ENCODE results near the gene DTX1. TPM values are rescaled to one million over a fixed set of nuclear protein-coding genes. Genes with fewer than 3 reads are reported as not detected.

Gene DTX1
- total and polyA plus RNA-seq, 2 of the 8 experiments (the other 6 are each of a cell fraction or from before 2014, with no cell fraction given), result 4.7 to 6.9 TPM

DNA sequence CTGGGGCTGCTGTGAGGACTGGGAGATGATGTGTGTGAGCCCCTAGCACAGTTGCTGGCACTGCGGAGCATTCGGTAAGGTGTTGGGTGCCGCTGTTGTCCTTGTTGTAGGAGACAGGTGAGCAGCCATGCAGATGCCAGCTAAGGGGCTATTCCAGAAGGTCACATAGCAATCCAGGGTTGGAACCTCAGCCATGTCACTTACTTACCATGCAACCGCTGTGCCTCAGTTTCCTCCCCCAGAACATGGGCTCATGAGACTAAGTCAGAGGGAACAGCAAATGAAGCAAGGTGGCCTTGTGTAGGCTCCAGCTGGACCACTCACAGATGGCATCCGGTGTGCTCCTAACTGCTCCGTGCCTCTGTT lies 13.2 kb downstream of the DTX1 start:
- no peak for DNase-seq (ENCODE audit: low read depth in 1 of 2, low spot score in 2 of 2)
- H2BK15ac ChIP-seq (ENCODE audit: low read length), result peak overlapping the region; percentile 34; the same call in 1 of the 2 replicates
- no peak overlapping the region for H3K23ac ChIP-seq (ENCODE audit: insufficient read length)
- H3K79me2 ChIP-seq (ENCODE audit: control insufficient read depth in 1 of 2, insufficient read depth in 2 of 2, low read length in 2 of 2), result no peaks in the 10 kb centered on the region
- H3K36me3 ChIP-seq (ENCODE audit: control insufficient read depth in 2 of 4, insufficient read depth in 4 of 4, low read length in 3 of 4), result no peaks in the 10 kb centered on the region
- H4K91ac ChIP-seq (replicated peaks; ENCODE audit: insufficient read length, low read length), result no peak overlapping the region
- H2BK5ac ChIP-seq (ENCODE audit: low read depth, low read length), result no peak overlapping the region
- no peak overlapping the region for H3K14ac ChIP-seq (ENCODE audit: insufficient read length)
- H4K5ac ChIP-seq (ENCODE audit: insufficient read length, low read depth, low read length), result no peak overlapping the region
- no peak overlapping the region for H3K4me3 ChIP-seq (ENCODE audit: extremely low read depth in 1 of 4, insufficient read depth in 2 of 4, low read depth in 3 of 4, low read length in 4 of 4)
- H2BK12ac ChIP-seq (ENCODE audit: low read depth, low read length), result no peak overlapping the region
- ChIA-PET CTCF (ENCODE audit: partially characterized antibody) (interaction anchor here (1.3 to 12.0 kb wide), 6 partner anchors 14 to 105 kb away, joined by 3 to 96 read pairs (median 4); partner anchors contain the start of gene DTX1), POLR2A (ENCODE audit: partially characterized antibody) (no interaction called here)
- H3K56ac ChIP-seq (replicated peaks; ENCODE audit: insufficient read length, low read depth, low read length), result no peak overlapping the region
- 94% methylated on average over 6 of the region's 6 CpGs; no CpG with 5 or more reads in 1 of the 2 experiments for WGBS, 2 experiments (ENCODE audit: extremely low coverage in 1 of 2, insufficient coverage in 1 of 2, insufficient read length in 1 of 2, insufficient replicate concordance in 2 of 2, low coverage in 1 of 2, low lambda C conversion rate in 2 of 2, missing lambda C conversion rate in 1 of 2)
- H3K9me3 ChIP-seq (ENCODE audit: insufficient read depth in 2 of 2, low read depth in 1 of 2, low read length in 1 of 2), result no peaks in the 10 kb centered on the region
- H4K8ac ChIP-seq (ENCODE audit: extremely low read depth, insufficient read depth, low read length), result no peak overlapping the region
- no peak overlapping the region for H2BK120ac ChIP-seq (replicated peaks; ENCODE audit: low read depth, low read length)
- H4K20me1 ChIP-seq (replicated peaks in 1 of 2; ENCODE audit: control insufficient read depth in 1 of 2, insufficient read depth in 2 of 2, low read length in 2 of 2), result peaks cover 0 to 1% of the 10 kb centered on the region in 2 experiments
- no peak overlapping the region for H3K9ac ChIP-seq (replicated peaks in 1 of 4; ENCODE audit: extremely low read depth in 1 of 4, low read depth in 3 of 4, low read length in 3 of 4)
- H3K18ac ChIP-seq (ENCODE audit: extremely low read depth, low read length), result no peak overlapping the region
- H2AFZ ChIP-seq (ENCODE audit: low read length), result no peak overlapping the region
- no peak for FAIRE-seq
- no peak overlapping the region for H3K4ac ChIP-seq (replicated peaks; ENCODE audit: insufficient read length, low read depth, low read length)
- peaks cover 4% of the 10 kb centered on the region; the same call in 1 of the 2 replicates for H3K23me2 ChIP-seq (ENCODE audit: low read depth, low read length)
- H3K27ac ChIP-seq (ENCODE audit: low read depth, low read length), result no peak overlapping the region
- H2BK20ac ChIP-seq (ENCODE audit: low read length), result no peak overlapping the region
- no peaks in the 10 kb centered on the region; a peak in 1 of 7 replicates for H3K27me3 ChIP-seq (replicated peaks in 1 of 4; ENCODE audit: control insufficient read depth in 3 of 4, extremely low read depth in 1 of 4, insufficient read depth in 3 of 4, low read length in 3 of 4)
- no peak overlapping the region for H3K4me2 ChIP-seq (ENCODE audit: insufficient read depth in 1 of 2, low read depth in 2 of 2, low read length in 2 of 2)
- no peak overlapping the region for H2AK5ac ChIP-seq (ENCODE audit: low read depth, low read length)
- H3K79me1 ChIP-seq (ENCODE audit: low read depth, low read length), result no peaks in the 10 kb centered on the region
- H3K4me1 ChIP-seq (replicated peaks in 1 of 4; ENCODE audit: control insufficient read depth in 3 of 4, insufficient read depth in 4 of 4, low read length in 3 of 4), result peaks cover 0 to 20% (median 10%) of the 10 kb centered on the region in 4 experiments; a peak in 5 of 7 replicates
- TF ChIP-seq RNF2 (IDR thresholded peaks at IDR 0.05; ENCODE audit: borderline replicate concordance, low read depth, low read length, missing control alignments, poor library complexity, severe bottlenecking) (no peak), CTBP2 (IDR thresholded peaks at IDR 0.05; ENCODE audit: borderline replicate concordance, insufficient read depth, insufficient read length, low read length) (no peak), CEBPB (IDR thresholded peaks at IDR 0.05; ENCODE audit: low read depth, low read length) (no peak), RFX5 (IDR thresholded peaks at IDR 0.05; ENCODE audit: borderline replicate concordance, low read depth, low read length) (no peak), SAP30 (IDR thresholded peaks at IDR 0.05; ENCODE audit: insufficient read depth, insufficient replicate concordance, low read length) (no peak), POLR2AphosphoS5 (IDR thresholded peaks at IDR 0.05; ENCODE audit: low read depth, low read length) (no peak), MAFK (IDR thresholded peaks at IDR 0.05; ENCODE audit: low read depth, low read length) (no peak), CHD2 (IDR thresholded peaks at IDR 0.05; ENCODE audit: low read length) (no peak), ASH2L (IDR thresholded peaks at IDR 0.05; ENCODE audit: low read length) (no peak)
- TF ChIP-seq, protein P1, sequence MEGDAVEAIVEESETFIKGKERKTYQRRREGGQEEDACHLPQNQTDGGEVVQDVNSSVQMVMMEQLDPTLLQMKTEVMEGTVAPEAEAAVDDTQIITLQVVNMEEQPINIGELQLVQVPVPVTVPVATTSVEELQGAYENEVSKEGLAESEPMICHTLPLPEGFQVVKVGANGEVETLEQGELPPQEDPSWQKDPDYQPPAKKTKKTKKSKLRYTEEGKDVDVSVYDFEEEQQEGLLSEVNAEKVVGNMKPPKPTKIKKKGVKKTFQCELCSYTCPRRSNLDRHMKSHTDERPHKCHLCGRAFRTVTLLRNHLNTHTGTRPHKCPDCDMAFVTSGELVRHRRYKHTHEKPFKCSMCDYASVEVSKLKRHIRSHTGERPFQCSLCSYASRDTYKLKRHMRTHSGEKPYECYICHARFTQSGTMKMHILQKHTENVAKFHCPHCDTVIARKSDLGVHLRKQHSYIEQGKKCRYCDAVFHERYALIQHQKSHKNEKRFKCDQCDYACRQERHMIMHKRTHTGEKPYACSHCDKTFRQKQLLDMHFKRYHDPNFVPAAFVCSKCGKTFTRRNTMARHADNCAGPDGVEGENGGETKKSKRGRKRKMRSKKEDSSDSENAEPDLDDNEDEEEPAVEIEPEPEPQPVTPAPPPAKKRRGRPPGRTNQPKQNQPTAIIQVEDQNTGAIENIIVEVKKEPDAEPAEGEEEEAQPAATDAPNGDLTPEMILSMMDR (IDR thresholded peaks at IDR 0.05; ENCODE audit: control extremely low read depth in 1 of 3, insufficient read depth in 1 of 3, low read depth in 1 of 3, low read length in 3 of 3), result no peak
